Measurements from ENCODE around the gene HELQ.

DNA sequence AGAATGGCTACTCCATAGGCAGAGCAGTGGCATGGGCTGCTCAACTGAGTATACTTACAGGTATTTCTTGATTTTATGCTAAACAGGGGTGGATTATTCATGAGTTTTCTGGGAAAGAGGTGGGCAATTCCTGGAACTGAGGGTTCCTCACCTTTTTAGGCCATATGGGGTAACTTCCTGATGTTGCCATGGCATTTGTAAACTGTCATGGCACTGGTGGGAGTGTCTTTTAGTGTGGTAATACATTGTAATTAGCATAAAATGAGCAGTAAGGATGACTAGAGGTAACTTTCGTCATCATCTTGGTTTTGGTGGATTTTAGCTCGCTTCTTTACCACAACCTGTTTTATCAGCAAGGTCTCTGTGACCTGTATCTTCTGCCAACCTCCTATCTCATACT, 72.8 kb downstream of the HELQ start:
- TF ChIP-seq, protein P1, sequence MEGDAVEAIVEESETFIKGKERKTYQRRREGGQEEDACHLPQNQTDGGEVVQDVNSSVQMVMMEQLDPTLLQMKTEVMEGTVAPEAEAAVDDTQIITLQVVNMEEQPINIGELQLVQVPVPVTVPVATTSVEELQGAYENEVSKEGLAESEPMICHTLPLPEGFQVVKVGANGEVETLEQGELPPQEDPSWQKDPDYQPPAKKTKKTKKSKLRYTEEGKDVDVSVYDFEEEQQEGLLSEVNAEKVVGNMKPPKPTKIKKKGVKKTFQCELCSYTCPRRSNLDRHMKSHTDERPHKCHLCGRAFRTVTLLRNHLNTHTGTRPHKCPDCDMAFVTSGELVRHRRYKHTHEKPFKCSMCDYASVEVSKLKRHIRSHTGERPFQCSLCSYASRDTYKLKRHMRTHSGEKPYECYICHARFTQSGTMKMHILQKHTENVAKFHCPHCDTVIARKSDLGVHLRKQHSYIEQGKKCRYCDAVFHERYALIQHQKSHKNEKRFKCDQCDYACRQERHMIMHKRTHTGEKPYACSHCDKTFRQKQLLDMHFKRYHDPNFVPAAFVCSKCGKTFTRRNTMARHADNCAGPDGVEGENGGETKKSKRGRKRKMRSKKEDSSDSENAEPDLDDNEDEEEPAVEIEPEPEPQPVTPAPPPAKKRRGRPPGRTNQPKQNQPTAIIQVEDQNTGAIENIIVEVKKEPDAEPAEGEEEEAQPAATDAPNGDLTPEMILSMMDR (IDR thresholded peaks at IDR 0.05 in 2 of 3, conservative IDR thresholded peaks at IDR 0.05 in 1 of 3; ENCODE audit: borderline replicate concordance in 1 of 3, insufficient read depth in 1 of 3, low read depth in 2 of 3, low read length in 2 of 3) = no peak
- TF ChIP-seq ZFX (IDR thresholded peaks at IDR 0.05) (no peak), EZH2phosphoT487 (IDR thresholded peaks at IDR 0.05; ENCODE audit: borderline replicate concordance) (no peak), YY1 (IDR thresholded peaks at IDR 0.05; ENCODE audit: extremely low read depth, insufficient replicate concordance, low read depth, low read length) (no peak)

Data from HCT116 (cell line).